ENCODE results near the gene STRAP.

DNA sequence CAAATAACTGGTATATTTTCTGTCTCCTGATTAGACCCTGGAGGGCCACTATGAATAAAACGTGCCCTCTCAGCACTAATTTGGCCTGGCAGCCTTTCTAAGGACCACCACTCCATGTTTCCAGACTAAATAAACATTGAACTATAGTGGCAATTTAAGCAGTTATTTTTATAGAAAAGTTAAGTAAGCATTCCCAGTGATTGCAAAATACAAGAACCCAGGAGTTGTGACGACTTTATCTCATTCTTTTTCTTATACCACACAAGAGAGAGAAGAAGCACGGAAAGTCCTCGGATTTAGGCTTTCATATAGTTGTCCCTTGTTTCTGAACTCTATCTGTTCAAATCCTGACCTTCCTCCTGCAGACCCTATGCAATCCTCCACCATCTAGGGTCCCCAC lies 23.1 kb upstream of the STRAP start:
- TF ChIP-seq, protein P1, sequence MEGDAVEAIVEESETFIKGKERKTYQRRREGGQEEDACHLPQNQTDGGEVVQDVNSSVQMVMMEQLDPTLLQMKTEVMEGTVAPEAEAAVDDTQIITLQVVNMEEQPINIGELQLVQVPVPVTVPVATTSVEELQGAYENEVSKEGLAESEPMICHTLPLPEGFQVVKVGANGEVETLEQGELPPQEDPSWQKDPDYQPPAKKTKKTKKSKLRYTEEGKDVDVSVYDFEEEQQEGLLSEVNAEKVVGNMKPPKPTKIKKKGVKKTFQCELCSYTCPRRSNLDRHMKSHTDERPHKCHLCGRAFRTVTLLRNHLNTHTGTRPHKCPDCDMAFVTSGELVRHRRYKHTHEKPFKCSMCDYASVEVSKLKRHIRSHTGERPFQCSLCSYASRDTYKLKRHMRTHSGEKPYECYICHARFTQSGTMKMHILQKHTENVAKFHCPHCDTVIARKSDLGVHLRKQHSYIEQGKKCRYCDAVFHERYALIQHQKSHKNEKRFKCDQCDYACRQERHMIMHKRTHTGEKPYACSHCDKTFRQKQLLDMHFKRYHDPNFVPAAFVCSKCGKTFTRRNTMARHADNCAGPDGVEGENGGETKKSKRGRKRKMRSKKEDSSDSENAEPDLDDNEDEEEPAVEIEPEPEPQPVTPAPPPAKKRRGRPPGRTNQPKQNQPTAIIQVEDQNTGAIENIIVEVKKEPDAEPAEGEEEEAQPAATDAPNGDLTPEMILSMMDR (IDR thresholded peaks at IDR 0.05; ENCODE audit: low read depth, low read length, missing input control) = no peak
- TF ChIP-seq, protein P2, sequence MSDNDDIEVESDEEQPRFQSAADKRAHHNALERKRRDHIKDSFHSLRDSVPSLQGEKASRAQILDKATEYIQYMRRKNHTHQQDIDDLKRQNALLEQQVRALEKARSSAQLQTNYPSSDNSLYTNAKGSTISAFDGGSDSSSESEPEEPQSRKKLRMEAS (IDR thresholded peaks at IDR 0.05) = no peak
- TF ChIP-seq RAD21 (IDR thresholded peaks at IDR 0.05) = no peak
- no peak for TF ChIP-seq TAF1 (conservative IDR thresholded peaks at IDR 0.05)
- no peak for TF ChIP-seq NR2F2 (IDR thresholded peaks at IDR 0.05)
- TF ChIP-seq EGR1 (IDR thresholded peaks at IDR 0.05; ENCODE audit: low read depth in 2 of 2) = no peak
- TF ChIP-seq, protein P3, sequence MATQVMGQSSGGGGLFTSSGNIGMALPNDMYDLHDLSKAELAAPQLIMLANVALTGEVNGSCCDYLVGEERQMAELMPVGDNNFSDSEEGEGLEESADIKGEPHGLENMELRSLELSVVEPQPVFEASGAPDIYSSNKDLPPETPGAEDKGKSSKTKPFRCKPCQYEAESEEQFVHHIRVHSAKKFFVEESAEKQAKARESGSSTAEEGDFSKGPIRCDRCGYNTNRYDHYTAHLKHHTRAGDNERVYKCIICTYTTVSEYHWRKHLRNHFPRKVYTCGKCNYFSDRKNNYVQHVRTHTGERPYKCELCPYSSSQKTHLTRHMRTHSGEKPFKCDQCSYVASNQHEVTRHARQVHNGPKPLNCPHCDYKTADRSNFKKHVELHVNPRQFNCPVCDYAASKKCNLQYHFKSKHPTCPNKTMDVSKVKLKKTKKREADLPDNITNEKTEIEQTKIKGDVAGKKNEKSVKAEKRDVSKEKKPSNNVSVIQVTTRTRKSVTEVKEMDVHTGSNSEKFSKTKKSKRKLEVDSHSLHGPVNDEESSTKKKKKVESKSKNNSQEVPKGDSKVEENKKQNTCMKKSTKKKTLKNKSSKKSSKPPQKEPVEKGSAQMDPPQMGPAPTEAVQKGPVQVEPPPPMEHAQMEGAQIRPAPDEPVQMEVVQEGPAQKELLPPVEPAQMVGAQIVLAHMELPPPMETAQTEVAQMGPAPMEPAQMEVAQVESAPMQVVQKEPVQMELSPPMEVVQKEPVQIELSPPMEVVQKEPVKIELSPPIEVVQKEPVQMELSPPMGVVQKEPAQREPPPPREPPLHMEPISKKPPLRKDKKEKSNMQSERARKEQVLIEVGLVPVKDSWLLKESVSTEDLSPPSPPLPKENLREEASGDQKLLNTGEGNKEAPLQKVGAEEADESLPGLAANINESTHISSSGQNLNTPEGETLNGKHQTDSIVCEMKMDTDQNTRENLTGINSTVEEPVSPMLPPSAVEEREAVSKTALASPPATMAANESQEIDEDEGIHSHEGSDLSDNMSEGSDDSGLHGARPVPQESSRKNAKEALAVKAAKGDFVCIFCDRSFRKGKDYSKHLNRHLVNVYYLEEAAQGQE (IDR thresholded peaks at IDR 0.05) = no peak
- no peak for TF ChIP-seq GABPA (IDR thresholded peaks at IDR 0.05 in 1 of 2, conservative IDR thresholded peaks at IDR 0.05 in 1 of 2)
- TF ChIP-seq YY1 (IDR thresholded peaks at IDR 0.05) = no peak
- TF ChIP-seq, protein P4, sequence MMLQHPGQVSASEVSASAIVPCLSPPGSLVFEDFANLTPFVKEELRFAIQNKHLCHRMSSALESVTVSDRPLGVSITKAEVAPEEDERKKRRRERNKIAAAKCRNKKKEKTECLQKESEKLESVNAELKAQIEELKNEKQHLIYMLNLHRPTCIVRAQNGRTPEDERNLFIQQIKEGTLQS (IDR thresholded peaks at IDR 0.05) = no peak

Measured in liver (tissue), 3 donors.